NCI-H1694 treated with DMSO at 0.1 percent for 48 hours (cell line): ENCODE measurements around the gene EVPL.

Experiments
- DNase-seq: peaks from one replicate; lab custom pipeline; 2025; lab: John Stamatoyannopoulos, UW

EVPL gene

DNA sequence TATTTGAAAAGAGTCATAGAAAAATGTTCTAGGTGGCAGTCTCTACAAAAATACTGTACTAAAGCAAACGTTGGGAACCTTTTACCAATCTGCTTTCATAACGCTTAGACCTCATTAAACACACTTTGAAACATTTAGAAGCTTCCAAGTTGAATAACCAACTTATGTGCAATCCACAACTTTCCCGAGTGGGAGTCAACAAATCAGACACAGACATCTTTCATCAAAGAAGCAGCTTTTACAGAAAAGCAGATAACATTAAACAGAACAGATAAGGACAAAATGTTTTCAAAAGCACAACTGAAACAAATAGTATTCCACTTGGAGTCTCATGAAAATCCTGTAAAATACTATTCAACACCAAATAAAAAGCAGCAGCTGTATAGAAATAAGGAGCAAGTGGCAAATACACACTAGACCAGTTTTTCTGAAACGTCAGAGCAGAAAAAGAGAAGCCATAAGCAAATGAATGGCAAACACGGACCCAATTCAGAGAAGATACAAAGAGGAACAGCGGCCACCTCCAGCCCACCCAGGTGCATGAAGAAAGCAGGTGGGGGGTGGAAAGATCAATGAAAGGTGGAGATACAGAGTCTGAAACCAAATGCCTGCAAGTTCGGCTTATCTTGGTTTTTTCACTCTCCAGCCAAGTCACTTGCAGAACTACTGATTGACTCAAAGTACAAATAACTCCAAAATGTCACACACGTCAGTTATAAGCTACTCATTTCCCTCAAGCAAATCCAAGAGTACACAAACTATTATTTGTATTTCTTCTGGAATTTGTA lies 67.9 kb downstream of the EVPL start:
- DNase-seq: no peak
